ENCODE data around the gene SOX4.

Gene SOX4

DNA sequence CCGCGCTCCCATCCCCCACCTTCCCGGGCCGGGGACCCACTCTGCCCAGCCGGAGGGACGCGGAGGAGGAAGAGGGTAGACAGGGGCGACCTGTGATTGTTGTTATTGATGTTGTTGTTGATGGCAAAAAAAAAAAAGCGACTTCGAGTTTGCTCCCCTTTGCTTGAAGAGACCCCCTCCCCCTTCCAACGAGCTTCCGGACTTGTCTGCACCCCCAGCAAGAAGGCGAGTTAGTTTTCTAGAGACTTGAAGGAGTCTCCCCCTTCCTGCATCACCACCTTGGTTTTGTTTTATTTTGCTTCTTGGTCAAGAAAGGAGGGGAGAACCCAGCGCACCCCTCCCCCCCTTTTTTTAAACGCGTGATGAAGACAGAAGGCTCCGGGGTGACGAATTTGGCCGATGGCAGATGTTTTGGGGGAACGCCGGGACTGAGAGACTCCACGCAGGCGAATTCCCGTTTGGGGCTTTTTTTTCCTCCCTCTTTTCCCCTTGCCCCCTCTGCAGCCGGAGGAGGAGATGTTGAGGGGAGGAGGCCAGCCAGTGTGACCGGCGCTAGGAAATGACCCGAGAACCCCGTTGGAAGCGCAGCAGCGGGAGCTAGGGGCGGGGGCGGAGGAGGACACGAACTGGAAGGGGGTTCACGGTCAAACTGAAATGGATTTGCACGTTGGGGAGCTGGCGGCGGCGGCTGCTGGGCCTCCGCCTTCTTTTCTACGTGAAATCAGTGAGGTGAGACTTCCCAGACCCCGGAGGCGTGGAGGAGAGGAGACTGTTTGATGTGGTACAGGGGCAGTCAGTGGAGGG, 2.8 kb downstream of the SOX4 start (continued):
- TF ChIP-seq, protein P1, sequence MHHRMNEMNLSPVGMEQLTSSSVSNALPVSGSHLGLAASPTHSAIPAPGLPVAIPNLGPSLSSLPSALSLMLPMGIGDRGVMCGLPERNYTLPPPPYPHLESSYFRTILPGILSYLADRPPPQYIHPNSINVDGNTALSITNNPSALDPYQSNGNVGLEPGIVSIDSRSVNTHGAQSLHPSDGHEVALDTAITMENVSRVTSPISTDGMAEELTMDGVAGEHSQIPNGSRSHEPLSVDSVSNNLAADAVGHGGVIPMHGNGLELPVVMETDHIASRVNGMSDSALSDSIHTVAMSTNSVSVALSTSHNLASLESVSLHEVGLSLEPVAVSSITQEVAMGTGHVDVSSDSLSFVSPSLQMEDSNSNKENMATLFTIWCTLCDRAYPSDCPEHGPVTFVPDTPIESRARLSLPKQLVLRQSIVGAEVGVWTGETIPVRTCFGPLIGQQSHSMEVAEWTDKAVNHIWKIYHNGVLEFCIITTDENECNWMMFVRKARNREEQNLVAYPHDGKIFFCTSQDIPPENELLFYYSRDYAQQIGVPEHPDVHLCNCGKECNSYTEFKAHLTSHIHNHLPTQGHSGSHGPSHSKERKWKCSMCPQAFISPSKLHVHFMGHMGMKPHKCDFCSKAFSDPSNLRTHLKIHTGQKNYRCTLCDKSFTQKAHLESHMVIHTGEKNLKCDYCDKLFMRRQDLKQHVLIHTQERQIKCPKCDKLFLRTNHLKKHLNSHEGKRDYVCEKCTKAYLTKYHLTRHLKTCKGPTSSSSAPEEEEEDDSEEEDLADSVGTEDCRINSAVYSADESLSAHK (tag by site-specific recombination; IDR thresholded peaks at IDR 0.05), result peak; percentile 12; the same call in 1 of the 2 replicates
- TF ChIP-seq ZNF223 (tag by site-specific recombination; IDR thresholded peaks at IDR 0.05) (no peak), ZNF138 (tag by site-specific recombination; IDR thresholded peaks at IDR 0.05; ENCODE audit: borderline replicate concordance) (no peak), OSR2 (tag by site-specific recombination; IDR thresholded peaks at IDR 0.05) (peak; percentile 21; the same call in 1 of the 2 replicates), ZNF664 (tag by site-specific recombination; IDR thresholded peaks at IDR 0.05) (no peak), KLF7 (tag by site-specific recombination; IDR thresholded peaks at IDR 0.05; ENCODE audit: borderline replicate concordance) (peak; percentile 24; the same call in 1 of the 2 replicates), KLF16 (tag by site-specific recombination; IDR thresholded peaks at IDR 0.05) (no peak), ZNF843 (tag by site-specific recombination; IDR thresholded peaks at IDR 0.05) (no peak; the same call in 1 of the 2 replicates), IKZF3 (tag by site-specific recombination; IDR thresholded peaks at IDR 0.05) (peak; percentile 67; the same call in 1 of the 2 replicates), ZNF23 (tag by site-specific recombination; IDR thresholded peaks at IDR 0.05; ENCODE audit: borderline replicate concordance) (no peak), ZNF76 (tag by site-specific recombination; IDR thresholded peaks at IDR 0.05; ENCODE audit: borderline replicate concordance, low read depth) (no peak; the same call in 1 of the 2 replicates), ZNF747 (tag by site-specific recombination; IDR thresholded peaks at IDR 0.05) (no peak), ZNF146 (tag by site-specific recombination; IDR thresholded peaks at IDR 0.05) (peak; percentile 1), ZNF324 (tag by site-specific recombination; IDR thresholded peaks at IDR 0.05) (no peak), ZNF24 (tag by site-specific recombination; IDR thresholded peaks at IDR 0.05) (0 out of 2 replicates have a peak, but pooled peaks have one; percentile 39), ZIC2 (tag by site-specific recombination; IDR thresholded peaks at IDR 0.05) (peak; percentile 39), ZNF548 (tag by site-specific recombination; IDR thresholded peaks at IDR 0.05) (no peak), OVOL3 (tag by site-specific recombination; IDR thresholded peaks at IDR 0.05) (peak; percentile 65; the same call in 1 of the 2 replicates), HOXD13 (CRISPR knock-in tag; IDR thresholded peaks at IDR 0.05; ENCODE audit: borderline replicate concordance) (0 out of 2 replicates have a peak, but pooled peaks have one; percentile 11), ZNF132 (tag by site-specific recombination; IDR thresholded peaks at IDR 0.05; ENCODE audit: borderline replicate concordance) (no peak)
- TF ChIP-seq, protein P2, sequence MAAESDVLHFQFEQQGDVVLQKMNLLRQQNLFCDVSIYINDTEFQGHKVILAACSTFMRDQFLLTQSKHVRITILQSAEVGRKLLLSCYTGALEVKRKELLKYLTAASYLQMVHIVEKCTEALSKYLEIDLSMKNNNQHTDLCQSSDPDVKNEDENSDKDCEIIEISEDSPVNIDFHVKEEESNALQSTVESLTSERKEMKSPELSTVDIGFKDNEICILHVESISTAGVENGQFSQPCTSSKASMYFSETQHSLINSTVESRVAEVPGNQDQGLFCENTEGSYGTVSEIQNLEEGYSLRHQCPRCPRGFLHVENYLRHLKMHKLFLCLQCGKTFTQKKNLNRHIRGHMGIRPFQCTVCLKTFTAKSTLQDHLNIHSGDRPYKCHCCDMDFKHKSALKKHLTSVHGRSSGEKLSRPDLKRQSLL (tag by site-specific recombination; IDR thresholded peaks at IDR 0.05), result no peak
- TF ChIP-seq, protein P3, sequence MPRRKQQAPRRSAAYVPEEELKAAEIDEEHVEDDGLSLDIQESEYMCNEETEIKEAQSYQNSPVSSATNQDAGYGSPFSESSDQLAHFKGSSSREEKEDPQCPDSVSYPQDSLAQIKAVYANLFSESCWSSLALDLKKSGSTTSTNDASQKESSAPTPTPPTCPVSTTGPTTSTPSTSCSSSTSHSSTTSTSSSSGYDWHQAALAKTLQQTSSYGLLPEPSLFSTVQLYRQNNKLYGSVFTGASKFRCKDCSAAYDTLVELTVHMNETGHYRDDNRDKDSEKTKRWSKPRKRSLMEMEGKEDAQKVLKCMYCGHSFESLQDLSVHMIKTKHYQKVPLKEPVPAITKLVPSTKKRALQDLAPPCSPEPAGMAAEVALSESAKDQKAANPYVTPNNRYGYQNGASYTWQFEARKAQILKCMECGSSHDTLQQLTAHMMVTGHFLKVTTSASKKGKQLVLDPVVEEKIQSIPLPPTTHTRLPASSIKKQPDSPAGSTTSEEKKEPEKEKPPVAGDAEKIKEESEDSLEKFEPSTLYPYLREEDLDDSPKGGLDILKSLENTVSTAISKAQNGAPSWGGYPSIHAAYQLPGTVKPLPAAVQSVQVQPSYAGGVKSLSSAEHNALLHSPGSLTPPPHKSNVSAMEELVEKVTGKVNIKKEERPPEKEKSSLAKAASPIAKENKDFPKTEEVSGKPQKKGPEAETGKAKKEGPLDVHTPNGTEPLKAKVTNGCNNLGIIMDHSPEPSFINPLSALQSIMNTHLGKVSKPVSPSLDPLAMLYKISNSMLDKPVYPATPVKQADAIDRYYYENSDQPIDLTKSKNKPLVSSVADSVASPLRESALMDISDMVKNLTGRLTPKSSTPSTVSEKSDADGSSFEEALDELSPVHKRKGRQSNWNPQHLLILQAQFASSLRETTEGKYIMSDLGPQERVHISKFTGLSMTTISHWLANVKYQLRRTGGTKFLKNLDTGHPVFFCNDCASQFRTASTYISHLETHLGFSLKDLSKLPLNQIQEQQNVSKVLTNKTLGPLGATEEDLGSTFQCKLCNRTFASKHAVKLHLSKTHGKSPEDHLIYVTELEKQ (tag by site-specific recombination; IDR thresholded peaks at IDR 0.05; ENCODE audit: borderline replicate concordance), result no peak
- TF ChIP-seq, protein P4, sequence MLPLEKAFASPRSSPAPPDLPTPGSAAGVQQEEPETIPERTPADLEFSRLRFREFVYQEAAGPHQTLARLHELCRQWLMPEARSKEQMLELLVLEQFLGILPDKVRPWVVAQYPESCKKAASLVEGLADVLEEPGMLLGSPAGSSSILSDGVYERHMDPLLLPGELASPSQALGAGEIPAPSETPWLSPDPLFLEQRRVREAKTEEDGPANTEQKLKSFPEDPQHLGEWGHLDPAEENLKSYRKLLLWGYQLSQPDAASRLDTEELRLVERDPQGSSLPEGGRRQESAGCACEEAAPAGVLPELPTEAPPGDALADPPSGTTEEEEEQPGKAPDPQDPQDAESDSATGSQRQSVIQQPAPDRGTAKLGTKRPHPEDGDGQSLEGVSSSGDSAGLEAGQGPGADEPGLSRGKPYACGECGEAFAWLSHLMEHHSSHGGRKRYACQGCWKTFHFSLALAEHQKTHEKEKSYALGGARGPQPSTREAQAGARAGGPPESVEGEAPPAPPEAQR (tag by site-specific recombination; IDR thresholded peaks at IDR 0.05), result no peak
- TF ChIP-seq, protein P5, sequence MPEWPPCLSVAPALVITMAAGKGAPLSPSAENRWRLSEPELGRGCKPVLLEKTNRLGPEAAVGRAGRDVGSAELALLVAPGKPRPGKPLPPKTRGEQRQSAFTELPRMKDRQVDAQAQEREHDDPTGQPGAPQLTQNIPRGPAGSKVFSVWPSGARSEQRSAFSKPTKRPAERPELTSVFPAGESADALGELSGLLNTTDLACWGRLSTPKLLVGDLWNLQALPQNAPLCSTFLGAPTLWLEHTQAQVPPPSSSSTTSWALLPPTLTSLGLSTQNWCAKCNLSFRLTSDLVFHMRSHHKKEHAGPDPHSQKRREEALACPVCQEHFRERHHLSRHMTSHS (tag by site-specific recombination; IDR thresholded peaks at IDR 0.05), result no peak
- TF ChIP-seq, protein P6, sequence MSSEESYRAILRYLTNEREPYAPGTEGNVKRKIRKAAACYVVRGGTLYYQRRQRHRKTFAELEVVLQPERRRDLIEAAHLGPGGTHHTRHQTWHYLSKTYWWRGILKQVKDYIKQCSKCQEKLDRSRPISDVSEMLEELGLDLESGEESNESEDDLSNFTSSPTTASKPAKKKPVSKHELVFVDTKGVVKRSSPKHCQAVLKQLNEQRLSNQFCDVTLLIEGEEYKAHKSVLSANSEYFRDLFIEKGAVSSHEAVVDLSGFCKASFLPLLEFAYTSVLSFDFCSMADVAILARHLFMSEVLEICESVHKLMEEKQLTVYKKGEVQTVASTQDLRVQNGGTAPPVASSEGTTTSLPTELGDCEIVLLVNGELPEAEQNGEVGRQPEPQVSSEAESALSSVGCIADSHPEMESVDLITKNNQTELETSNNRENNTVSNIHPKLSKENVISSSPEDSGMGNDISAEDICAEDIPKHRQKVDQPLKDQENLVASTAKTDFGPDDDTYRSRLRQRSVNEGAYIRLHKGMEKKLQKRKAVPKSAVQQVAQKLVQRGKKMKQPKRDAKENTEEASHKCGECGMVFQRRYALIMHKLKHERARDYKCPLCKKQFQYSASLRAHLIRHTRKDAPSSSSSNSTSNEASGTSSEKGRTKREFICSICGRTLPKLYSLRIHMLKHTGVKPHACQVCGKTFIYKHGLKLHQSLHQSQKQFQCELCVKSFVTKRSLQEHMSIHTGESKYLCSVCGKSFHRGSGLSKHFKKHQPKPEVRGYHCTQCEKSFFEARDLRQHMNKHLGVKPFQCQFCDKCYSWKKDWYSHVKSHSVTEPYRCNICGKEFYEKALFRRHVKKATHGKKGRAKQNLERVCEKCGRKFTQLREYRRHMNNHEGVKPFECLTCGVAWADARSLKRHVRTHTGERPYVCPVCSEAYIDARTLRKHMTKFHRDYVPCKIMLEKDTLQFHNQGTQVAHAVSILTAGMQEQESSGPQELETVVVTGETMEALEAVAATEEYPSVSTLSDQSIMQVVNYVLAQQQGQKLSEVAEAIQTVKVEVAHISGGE (tag by site-specific recombination; conservative IDR thresholded peaks at IDR 0.05; ENCODE audit: low read depth), result 0 out of 2 replicates have a peak, but pooled peaks have one; percentile 27
